Activated CD8-positive, alpha-beta memory T cell treated with anti-CD3 and anti-CD28 coated beads for 1 hour (primary cell): Measurements from ENCODE around the gene RAB18.
"Not testable (repeated sequence)": the region's sequence is repeated elsewhere in the genome, so short reads cannot be mapped to it uniquely, and the experiment has no call there.

Experiments used
- DNase-seq, 2 donors: peaks; one replicate each; pipeline ENCODE4 v3.0.0-alpha.2; 2020; ENCODE audit warnings: low read depth in 1 of 2; ENCODE audit errors: extremely low read depth in 1 of 2

The RAB18 gene

GRCh38 chr10:27542812-27543211 is 38.7 kb downstream of the RAB18 start:
- DNase-seq = no peak

DNA sequence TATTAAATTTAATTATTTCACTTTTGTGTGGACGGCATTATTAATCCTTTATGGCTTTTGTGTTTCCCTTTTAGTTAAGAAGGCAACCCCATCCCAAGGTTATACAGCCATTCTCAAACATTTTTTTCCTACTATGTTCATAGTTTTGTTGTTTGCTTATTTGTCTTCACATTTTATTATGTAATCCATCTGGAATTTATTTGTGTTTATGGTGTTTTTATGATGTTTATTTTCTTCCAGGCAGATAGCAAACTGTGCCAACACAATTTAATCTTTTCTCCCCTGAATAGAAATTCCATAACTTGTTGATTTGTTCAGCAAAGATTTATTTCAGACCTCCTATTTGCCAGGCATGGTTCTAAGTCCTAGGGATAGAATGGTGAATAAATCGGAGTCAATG is 42.9 kb downstream of the RAB18 start:
- DNase-seq = no peak

- no peak for DNase-seq
These were observed 43.4 kb downstream of the RAB18 start for GRCh38 chr10:27547482-27547881.

DNA sequence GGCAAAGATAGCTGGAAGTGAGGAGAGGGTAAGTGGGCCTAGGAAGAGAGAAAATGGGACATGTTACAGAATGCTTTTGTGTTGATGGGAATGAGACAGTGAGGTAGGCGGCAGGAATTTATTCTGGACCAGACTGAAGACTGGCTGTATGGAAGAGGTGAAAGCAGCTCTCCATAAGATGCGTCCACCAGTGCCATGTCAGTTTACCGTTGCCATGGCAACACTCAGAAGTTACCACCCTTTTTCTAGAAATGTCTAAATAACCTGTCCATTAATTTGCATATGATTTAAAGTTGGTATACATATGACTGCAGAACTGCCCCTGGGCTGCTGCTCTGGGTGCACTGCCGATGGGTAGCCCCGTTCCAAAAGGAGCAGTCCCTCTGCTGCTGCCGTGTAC is 46.7 kb downstream of the RAB18 start:
- no peak for DNase-seq

DNA sequence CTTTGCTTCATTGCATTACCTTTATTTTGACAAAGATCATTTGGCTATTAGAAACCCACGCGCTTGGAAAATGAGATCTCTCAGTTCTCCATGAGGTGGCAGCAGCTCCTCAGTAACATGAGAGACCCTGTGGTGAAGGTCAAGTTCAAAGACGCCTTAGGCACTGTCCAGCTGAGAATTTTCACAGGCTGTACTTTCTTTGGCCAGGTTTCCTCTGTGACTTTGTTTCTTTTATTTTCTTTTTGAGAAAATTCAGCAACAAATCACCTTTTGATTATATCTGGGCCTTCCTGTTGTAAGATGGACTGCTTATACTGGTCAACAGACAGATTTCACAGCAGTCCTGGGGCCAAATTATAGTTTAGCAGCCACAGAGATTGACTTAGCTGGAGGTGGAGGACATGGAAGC is 54.5 kb downstream of the RAB18 start:
- no peak for DNase-seq

GRCh38 chr10:27561334-27561733 is 57.2 kb downstream of the RAB18 start:
- DNase-seq = no peak

- DNase-seq = no peak
These were observed 60.3 kb downstream of the RAB18 start for GRCh38 chr10:27564398-27564797.

GRCh38 chr10:27564880-27565279 is 60.8 kb downstream of the RAB18 start:
- DNase-seq = no peak

DNA sequence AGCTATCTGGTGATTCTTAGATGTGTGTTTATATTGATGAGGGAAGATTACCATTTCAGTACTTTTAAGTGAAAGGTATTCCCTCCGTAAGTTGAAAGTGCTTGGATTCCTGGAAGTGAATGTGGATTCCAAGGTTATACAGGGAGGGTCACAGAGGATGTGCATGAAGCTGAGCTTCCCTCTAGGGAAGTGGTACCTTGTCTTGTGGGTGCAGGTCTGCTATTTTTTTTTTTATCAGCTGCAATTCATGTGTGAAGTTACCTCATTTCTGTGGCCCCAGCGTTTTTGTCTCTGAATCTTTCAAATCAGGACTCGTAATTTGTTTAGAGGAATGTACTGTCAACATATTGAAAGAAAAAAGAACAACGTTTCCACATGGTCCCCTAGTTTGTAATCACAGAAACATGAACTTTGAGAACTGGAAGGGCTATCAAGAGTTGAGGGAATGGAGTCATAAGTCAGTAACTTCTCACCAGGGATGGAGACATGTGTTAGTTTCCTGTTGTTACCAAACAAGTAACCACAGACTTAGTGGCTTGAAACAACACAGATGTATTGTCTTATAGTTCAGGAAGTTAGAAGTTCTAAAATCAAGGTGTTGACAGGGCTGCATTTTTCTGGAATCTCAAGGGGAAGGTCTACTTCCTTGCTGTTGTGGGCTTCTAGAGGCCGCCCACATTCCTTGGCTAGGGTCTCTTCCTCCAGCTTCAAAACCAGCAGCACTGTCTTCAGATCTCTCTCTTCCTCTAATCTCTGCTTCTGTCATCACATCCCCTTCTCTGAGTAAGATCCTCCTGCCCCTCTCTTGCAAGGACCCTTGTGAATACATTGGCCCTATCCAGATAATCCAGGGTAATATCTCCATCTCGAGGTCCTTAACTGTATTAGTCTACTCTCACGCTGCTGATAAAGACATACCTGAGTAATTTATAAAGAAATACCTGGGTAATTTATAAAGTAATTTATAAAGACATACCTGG is 64.4 kb downstream of the RAB18 start:
- DNase-seq = no peak

DNA sequence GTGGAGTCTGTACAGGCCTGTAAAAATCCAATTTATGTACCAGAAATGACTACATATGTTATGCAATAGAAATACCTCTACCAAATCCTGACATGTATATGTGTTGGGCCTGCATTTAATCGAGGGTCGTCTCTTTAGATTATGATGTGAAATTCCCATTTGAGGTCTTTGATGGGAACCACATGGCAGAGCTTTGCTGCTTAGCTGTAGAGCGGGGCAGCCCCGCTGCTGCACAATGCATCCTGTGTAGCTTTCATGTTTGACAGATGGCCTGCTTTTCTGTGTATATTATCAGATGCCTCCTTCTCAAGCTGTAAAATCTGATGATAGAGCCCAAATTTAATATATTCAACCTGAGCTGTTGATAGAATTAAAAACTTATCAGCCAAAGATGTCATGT is 65.8 kb downstream of the RAB18 start:
- DNase-seq = no peak

- DNase-seq = not testable (repeated sequence)
These were observed 72.9 kb downstream of the RAB18 start for GRCh38 chr10:27577038-27577437.

DNA sequence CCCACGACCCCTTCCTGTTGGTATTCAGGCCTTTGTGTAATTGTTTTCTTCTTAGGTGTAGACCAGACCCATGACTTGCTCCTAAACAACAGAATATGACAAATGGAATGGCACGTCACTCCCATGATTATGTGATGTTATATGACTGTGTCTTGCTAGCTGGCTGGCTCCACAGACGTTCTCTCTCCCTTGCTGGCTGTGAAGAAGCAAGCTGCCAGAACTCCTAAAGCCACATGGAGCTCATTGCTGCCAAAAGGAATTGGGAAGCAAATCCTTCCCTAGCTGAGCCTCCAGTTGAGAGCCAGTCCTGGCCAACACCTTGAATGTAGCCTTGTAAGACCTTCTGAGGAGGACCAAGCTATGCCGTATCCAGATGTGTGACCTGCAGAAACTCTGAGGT is 74.2 kb downstream of the RAB18 start:
- DNase-seq = no peak

- DNase-seq = no peak
These were observed 77.1 kb downstream of the RAB18 start for GRCh38 chr10:27581225-27581624.

DNA sequence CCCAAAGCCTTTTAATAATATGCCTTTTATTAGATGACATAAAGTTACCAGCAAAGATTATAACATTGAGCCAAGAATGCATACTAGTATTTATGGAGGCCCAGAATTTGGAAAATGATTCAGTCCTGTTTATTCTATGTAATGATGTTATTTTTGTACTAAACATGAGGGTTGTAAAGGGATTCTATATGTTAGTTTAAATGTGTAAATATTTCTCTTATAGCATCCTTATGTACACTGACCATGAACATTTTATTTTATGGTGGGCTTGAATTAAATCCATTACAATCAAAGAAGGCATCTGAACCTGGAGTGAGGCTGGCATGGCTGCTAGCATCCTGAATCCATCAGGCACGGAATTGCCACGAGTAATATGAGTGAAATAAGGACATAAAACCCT is 80.2 kb downstream of the RAB18 start:
- no peak for DNase-seq
